COLO829 (cell line): ENCODE data around the gene BASP1.
"Not testable (repeated sequence)": the region's sequence is repeated elsewhere in the genome, so short reads cannot be mapped to it uniquely, and the experiment has no call there.

ENCODE experiments used
- DNase-seq: peaks from one replicate; pipeline ENCODE4 v3.0.0; 2012; ENCODE audit warnings: low spot score

BASP1 gene

GRCh38 chr5:17191574-17191973, 25.9 kb upstream of the BASP1 start:
- not testable (repeated sequence) for DNase-seq

GRCh38 chr5:17192191-17192590, 25.2 kb upstream of the BASP1 start:
- no peak for DNase-seq

GRCh38 chr5:17196024-17196423, 21.4 kb upstream of the BASP1 start:
- no peak for DNase-seq

- DNase-seq: no peak
These were observed 20.7 kb upstream of the BASP1 start for GRCh38 chr5:17196697-17197096.

- peak; percentile 75 for DNase-seq
These were observed 13.9 kb upstream of the BASP1 start for GRCh38 chr5:17203329-17204132.

GRCh38 chr5:17204133-17204489, 13.3 kb upstream of the BASP1 start:
- DNase-seq: no peak

GRCh38 chr5:17206021-17206420, 11.4 kb upstream of the BASP1 start:
- no peak for DNase-seq

GRCh38 chr5:17212191-17212590, 5.2 kb upstream of the BASP1 start:
- no peak for DNase-seq

- no peak for DNase-seq
These were observed 4.4 kb upstream of the BASP1 start for GRCh38 chr5:17212996-17213395.

- DNase-seq: no peak
These were observed 3.5 kb upstream of the BASP1 start for GRCh38 chr5:17213938-17214337.

- DNase-seq: no peak
These were observed 2.5 kb upstream of the BASP1 start for GRCh38 chr5:17214893-17215292.

- no peak for DNase-seq
These were observed 2.1 kb upstream of the BASP1 start for GRCh38 chr5:17215361-17215760.

GRCh38 chr5:17216176-17216973, 1.1 kb upstream of the BASP1 start:
- peak; percentile 55 for DNase-seq

- DNase-seq: no peak
These were observed 398 bp upstream of the BASP1 start for GRCh38 chr5:17216974-17217492.

GRCh38 chr5:17218353-17219005, 1.0 kb downstream of the BASP1 start:
- DNase-seq: no peak

- DNase-seq: no peak
These were observed 1.6 kb downstream of the BASP1 start for GRCh38 chr5:17219006-17219422.

- DNase-seq: no peak
These were observed 2.0 kb downstream of the BASP1 start for GRCh38 chr5:17219469-17219868.

- DNase-seq: no peak
These were observed 2.6 kb downstream of the BASP1 start for GRCh38 chr5:17219992-17220391.

GRCh38 chr5:17220469-17220868, 3.0 kb downstream of the BASP1 start:
- DNase-seq: no peak

- no peak for DNase-seq
These were observed 4.6 kb downstream of the BASP1 start for GRCh38 chr5:17221843-17222636.

- DNase-seq: no peak
These were observed 5.2 kb downstream of the BASP1 start for GRCh38 chr5:17222664-17223063.
